Liver (tissue), 9 donors: ENCODE results near the gene AKNAD1. TPM values are rescaled to one million over a fixed set of nuclear protein-coding genes. Genes with fewer than 3 reads are reported as not detected.

Experiments used
- DNase-seq: peaks from one replicate; pipeline ENCODE4 v3.0.0-alpha.2; 2017; ENCODE audit warnings: low spot score
- H3K27ac ChIP-seq, 2 donors: one replicate each; pipeline ENCODE4 v1.7.0; 2013; ENCODE audit warnings: inconsistent platforms in 2 of 2, low read length in 2 of 2, control low read depth in 1 of 2, low read depth in 1 of 2, mild to moderate bottlenecking in 1 of 2
- H3K27me3 ChIP-seq, 4 donors: one replicate each; pipeline versions ENCODE4 v1.6.1 to v1.7.0; 2013; ENCODE audit warnings: low read length in 3 of 4, inconsistent platforms in 1 of 4, mild to moderate bottlenecking in 1 of 4, moderate library complexity in 1 of 4; ENCODE audit not compliant: control insufficient read depth in 4 of 4, insufficient read depth in 4 of 4
- H3K36me3 ChIP-seq, 4 donors: one replicate each; pipeline versions ENCODE4 v1.6.1 to v1.7.0; 2013; ENCODE audit warnings: low read length in 3 of 4, mild to moderate bottlenecking in 3 of 4, low read depth in 1 of 4, moderate library complexity in 1 of 4; ENCODE audit not compliant: control insufficient read depth in 4 of 4, insufficient read depth in 3 of 4
- H3K4me1 ChIP-seq, 4 donors: one replicate each; pipeline versions ENCODE4 v1.6.1 to v1.7.0; 2013; ENCODE audit warnings: low read length in 3 of 4, mild to moderate bottlenecking in 3 of 4, moderate library complexity in 1 of 4; ENCODE audit not compliant: control insufficient read depth in 4 of 4, insufficient read depth in 4 of 4
- H3K4me3 ChIP-seq, 3 donors: one replicate each; pipeline versions ENCODE4 v1.6.1 to v1.7.0; 2013; ENCODE audit warnings: low read length in 3 of 3, control low read depth in 1 of 3, low read depth in 1 of 3, mild to moderate bottlenecking in 1 of 3
- H3K9ac ChIP-seq, 2 donors: one replicate each; pipeline ENCODE4 v1.7.0; 2013; ENCODE audit warnings: low read length in 2 of 2, mild to moderate bottlenecking in 2 of 2, moderate library complexity in 2 of 2, control low read depth in 1 of 2, low read depth in 1 of 2
- H3K9me3 ChIP-seq, 4 donors: one replicate each; pipeline versions ENCODE4 v1.6.1 to v1.7.0; 2013; ENCODE audit warnings: low read length in 3 of 4; ENCODE audit not compliant: control insufficient read depth in 4 of 4
- EGR1 ChIP-seq, 2 donors: IDR thresholded peaks; 2 replicates each; pipeline ENCODE4 v1.6.1; 2016 to 2018; ENCODE audit warnings: antibody characterized with exemption in 2 of 2, low read depth in 2 of 2
- FOXA2 ChIP-seq: IDR thresholded peaks from 2 replicates; pipeline ENCODE4 v1.6.1; 2016; ENCODE audit warnings: antibody characterized with exemption
- HNF4A ChIP-seq, 2 donors: conservative IDR thresholded peaks; 2 replicates each; pipeline ENCODE4 v1.6.1; 2016; ENCODE audit warnings: antibody characterized with exemption in 2 of 2, mild to moderate bottlenecking in 2 of 2
- HNF4G ChIP-seq: IDR thresholded peaks from 2 replicates; pipeline ENCODE4 v1.6.1; 2016; ENCODE audit warnings: antibody characterized with exemption
- JUND ChIP-seq, 2 donors: IDR thresholded peaks; 2 replicates each; pipeline ENCODE4 v1.6.1; 2016; ENCODE audit warnings: antibody characterized with exemption in 2 of 2
- NR2F2 ChIP-seq: IDR thresholded peaks from 2 replicates; pipeline ENCODE4 v1.6.1; 2016; ENCODE audit warnings: antibody characterized with exemption
- RAD21 ChIP-seq, 2 donors: IDR thresholded peaks; 2 replicates each; pipeline ENCODE4 v1.6.1; 2016; ENCODE audit warnings: antibody characterized with exemption in 2 of 2, mild to moderate bottlenecking in 2 of 2
- RXRA ChIP-seq, 2 donors: IDR thresholded peaks; 2 replicates each; pipeline ENCODE4 v1.6.1; 2017 to 2018; ENCODE audit warnings: antibody characterized with exemption in 2 of 2, mild to moderate bottlenecking in 1 of 2
- SP1 ChIP-seq: IDR thresholded peaks from 2 replicates; pipeline ENCODE4 v1.6.1; 2018; ENCODE audit warnings: antibody characterized with exemption, mild to moderate bottlenecking
- YY1 ChIP-seq: IDR thresholded peaks from 2 replicates; pipeline ENCODE4 v1.6.1; 2016; ENCODE audit warnings: antibody characterized with exemption, mild to moderate bottlenecking
- WGBS: extraction: QIAGEN DNeasy Blood & Tissue Kit; methylation state at CpG from one replicate; pipeline ENCODE4 v1.1.7; 2013; 5-methylcytosine and 5-hydroxymethylcytosine counted together
- polyA plus RNA-seq, 2 donors: library from polyadenylated mRNA; stranded (reverse) in 1 of 2; unstranded in 1 of 2; fragments of 200-250 nt in 1 of 2; fragments of >200 nt in 1 of 2; fragmentation: Nextera tagmentation in 1 of 2; extraction: Ambion mirVana in 1 of 2; gene quantifications; one replicate each; pipeline versions ENCODE4 v1.2.1 to v1.2.3, GENCODE V29; 2013 to 2015
- total RNA-seq, 2 donors: library from RNA; depleted of rRNA; stranded (reverse); fragments of >200 nt; gene quantifications; one replicate each; pipeline ENCODE4 v1.2.3, GENCODE V29; 2014
- TF ChIP-seq, protein P1 (sequence below): IDR thresholded peaks from 2 replicates; pipeline ENCODE4 v1.6.1; 2016; ENCODE audit warnings: antibody characterized with exemption
- TF ChIP-seq, protein P2 (sequence below): IDR thresholded peaks from 2 replicates; pipeline ENCODE4 v1.6.1; 2016; ENCODE audit warnings: antibody characterized with exemption
- TF ChIP-seq, protein P3 (sequence below): fragments of 150-350 bp; IDR thresholded peaks from 2 replicates; pipeline ENCODE4 v1.5.1; 2017; ENCODE audit warnings: improper control_type of control experiment, low read depth, low read length; ENCODE audit not compliant: missing input control
- TF ChIP-seq, protein P4 (sequence below): IDR thresholded peaks from 2 replicates; pipeline ENCODE4 v1.6.1; 2016; ENCODE audit warnings: antibody characterized with exemption, mild to moderate bottlenecking
- TF ChIP-seq, protein P5 (sequence below): IDR thresholded peaks from 2 replicates; pipeline ENCODE4 v1.6.1; 2016; ENCODE audit warnings: antibody characterized with exemption
- donor health status: healthy.
- donor health status: healthy.
- donor health status: healthy.
- donor health status: healthy.
- donor health status: healthy.

The AKNAD1 gene
- total and polyA plus RNA-seq, 4 donors: not detected

DNA sequence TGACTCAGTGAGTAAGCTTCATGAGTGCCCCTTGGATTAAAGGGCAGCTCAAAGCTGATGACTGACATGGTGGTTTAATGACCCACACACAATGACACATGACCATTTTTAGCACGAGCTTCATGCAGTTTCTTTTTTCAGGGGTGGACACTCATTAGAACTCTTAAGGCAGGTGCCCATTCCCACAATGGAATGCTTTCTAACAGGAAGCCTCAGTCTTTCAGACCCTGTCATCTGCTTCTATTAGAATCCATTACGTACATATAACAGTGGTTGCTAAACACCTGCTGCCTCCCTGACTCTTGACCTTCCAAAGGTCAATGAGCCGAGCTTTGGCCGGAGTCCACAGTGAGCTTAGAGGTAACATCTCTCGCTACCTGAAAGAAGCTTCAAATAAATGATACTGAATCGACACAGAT, 27.4 kb downstream of the AKNAD1 start:
- H3K9me3 ChIP-seq: peaks cover 0 to 2% (median 0%) of the 10 kb centered on the region in 4 donors
- H3K9ac ChIP-seq: no peak overlapping the region
- H3K4me1 ChIP-seq: peaks cover 2 to 10% (median 6%) of the 10 kb centered on the region in 4 donors
- 26% methylated on average over 6 of the region's 6 CpGs for WGBS
- no peak for DNase-seq
- peak; percentile 18 to 76 for TF ChIP-seq JUND (IDR thresholded peaks at IDR 0.05)
- TF ChIP-seq, protein P1, sequence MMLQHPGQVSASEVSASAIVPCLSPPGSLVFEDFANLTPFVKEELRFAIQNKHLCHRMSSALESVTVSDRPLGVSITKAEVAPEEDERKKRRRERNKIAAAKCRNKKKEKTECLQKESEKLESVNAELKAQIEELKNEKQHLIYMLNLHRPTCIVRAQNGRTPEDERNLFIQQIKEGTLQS: peak; percentile 12
- TF ChIP-seq, protein P2, sequence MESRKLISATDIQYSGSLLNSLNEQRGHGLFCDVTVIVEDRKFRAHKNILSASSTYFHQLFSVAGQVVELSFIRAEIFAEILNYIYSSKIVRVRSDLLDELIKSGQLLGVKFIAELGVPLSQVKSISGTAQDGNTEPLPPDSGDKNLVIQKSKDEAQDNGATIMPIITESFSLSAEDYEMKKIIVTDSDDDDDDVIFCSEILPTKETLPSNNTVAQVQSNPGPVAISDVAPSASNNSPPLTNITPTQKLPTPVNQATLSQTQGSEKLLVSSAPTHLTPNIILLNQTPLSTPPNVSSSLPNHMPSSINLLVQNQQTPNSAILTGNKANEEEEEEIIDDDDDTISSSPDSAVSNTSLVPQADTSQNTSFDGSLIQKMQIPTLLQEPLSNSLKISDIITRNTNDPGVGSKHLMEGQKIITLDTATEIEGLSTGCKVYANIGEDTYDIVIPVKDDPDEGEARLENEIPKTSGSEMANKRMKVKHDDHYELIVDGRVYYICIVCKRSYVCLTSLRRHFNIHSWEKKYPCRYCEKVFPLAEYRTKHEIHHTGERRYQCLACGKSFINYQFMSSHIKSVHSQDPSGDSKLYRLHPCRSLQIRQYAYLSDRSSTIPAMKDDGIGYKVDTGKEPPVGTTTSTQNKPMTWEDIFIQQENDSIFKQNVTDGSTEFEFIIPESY: peak; percentile 38
- TF ChIP-seq, protein P3, sequence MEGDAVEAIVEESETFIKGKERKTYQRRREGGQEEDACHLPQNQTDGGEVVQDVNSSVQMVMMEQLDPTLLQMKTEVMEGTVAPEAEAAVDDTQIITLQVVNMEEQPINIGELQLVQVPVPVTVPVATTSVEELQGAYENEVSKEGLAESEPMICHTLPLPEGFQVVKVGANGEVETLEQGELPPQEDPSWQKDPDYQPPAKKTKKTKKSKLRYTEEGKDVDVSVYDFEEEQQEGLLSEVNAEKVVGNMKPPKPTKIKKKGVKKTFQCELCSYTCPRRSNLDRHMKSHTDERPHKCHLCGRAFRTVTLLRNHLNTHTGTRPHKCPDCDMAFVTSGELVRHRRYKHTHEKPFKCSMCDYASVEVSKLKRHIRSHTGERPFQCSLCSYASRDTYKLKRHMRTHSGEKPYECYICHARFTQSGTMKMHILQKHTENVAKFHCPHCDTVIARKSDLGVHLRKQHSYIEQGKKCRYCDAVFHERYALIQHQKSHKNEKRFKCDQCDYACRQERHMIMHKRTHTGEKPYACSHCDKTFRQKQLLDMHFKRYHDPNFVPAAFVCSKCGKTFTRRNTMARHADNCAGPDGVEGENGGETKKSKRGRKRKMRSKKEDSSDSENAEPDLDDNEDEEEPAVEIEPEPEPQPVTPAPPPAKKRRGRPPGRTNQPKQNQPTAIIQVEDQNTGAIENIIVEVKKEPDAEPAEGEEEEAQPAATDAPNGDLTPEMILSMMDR: no peak
- peak; percentile 97 for TF ChIP-seq NR2F2
- TF ChIP-seq, protein P4, sequence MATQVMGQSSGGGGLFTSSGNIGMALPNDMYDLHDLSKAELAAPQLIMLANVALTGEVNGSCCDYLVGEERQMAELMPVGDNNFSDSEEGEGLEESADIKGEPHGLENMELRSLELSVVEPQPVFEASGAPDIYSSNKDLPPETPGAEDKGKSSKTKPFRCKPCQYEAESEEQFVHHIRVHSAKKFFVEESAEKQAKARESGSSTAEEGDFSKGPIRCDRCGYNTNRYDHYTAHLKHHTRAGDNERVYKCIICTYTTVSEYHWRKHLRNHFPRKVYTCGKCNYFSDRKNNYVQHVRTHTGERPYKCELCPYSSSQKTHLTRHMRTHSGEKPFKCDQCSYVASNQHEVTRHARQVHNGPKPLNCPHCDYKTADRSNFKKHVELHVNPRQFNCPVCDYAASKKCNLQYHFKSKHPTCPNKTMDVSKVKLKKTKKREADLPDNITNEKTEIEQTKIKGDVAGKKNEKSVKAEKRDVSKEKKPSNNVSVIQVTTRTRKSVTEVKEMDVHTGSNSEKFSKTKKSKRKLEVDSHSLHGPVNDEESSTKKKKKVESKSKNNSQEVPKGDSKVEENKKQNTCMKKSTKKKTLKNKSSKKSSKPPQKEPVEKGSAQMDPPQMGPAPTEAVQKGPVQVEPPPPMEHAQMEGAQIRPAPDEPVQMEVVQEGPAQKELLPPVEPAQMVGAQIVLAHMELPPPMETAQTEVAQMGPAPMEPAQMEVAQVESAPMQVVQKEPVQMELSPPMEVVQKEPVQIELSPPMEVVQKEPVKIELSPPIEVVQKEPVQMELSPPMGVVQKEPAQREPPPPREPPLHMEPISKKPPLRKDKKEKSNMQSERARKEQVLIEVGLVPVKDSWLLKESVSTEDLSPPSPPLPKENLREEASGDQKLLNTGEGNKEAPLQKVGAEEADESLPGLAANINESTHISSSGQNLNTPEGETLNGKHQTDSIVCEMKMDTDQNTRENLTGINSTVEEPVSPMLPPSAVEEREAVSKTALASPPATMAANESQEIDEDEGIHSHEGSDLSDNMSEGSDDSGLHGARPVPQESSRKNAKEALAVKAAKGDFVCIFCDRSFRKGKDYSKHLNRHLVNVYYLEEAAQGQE: peak; percentile 53
- TF ChIP-seq RAD21 (IDR thresholded peaks at IDR 0.05): peak; percentile 30 to 35
- TF ChIP-seq, protein P5, sequence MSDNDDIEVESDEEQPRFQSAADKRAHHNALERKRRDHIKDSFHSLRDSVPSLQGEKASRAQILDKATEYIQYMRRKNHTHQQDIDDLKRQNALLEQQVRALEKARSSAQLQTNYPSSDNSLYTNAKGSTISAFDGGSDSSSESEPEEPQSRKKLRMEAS: peak; percentile 21
- peak; percentile 98 to 99 for TF ChIP-seq HNF4A (conservative IDR thresholded peaks at IDR 0.05)
- peak; percentile 53 for TF ChIP-seq YY1
- TF ChIP-seq RXRA (IDR thresholded peaks at IDR 0.05): peak; percentile 93 to 96
- no peak for TF ChIP-seq FOXA2
- no peak for TF ChIP-seq EGR1 (IDR thresholded peaks at IDR 0.05; ENCODE audit: low read depth in 2 of 2)
- peak; percentile 94 for TF ChIP-seq HNF4G
- peak; percentile 71 for TF ChIP-seq SP1
- no peaks in the 10 kb centered on the region for H3K27me3 ChIP-seq
- peak overlapping the region in 1 of 2 donors; percentile 32 for H3K27ac ChIP-seq
- H3K36me3 ChIP-seq: no peaks in the 10 kb centered on the region
- no peak overlapping the region for H3K4me3 ChIP-seq
